Activated CD4-positive, CD25-positive, alpha-beta regulatory T cell treated with anti-CD3 and anti-CD28 coated beads, Interleukin-2, amount 50 U/mL, for 72 hours (primary cell): ENCODE measurements around the gene R3HCC1L.

Source experiments
- DNase-seq: peaks from one replicate; pipeline ENCODE4 v3.0.0; 2021

The R3HCC1L gene

DNA sequence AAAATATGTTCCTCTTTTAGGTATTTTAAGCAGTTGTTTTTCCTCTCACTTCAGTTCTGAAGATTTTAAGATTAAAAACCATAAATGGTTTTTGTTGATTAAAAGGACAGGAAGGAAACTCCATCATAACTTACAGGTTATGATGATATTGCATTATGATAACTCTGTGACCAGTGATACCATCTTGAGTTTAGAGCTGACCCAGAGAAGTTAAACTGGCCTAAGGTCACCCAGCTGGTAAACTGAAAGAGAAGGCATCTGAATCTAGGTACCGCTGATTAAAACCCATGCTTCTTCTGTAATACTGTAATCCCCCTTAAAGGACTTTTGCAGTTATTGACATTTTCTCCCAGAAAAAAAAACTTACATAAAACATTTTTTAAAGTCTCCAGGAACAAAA is 103.9 kb downstream of the R3HCC1L start:
- DNase-seq: no peak

DNA sequence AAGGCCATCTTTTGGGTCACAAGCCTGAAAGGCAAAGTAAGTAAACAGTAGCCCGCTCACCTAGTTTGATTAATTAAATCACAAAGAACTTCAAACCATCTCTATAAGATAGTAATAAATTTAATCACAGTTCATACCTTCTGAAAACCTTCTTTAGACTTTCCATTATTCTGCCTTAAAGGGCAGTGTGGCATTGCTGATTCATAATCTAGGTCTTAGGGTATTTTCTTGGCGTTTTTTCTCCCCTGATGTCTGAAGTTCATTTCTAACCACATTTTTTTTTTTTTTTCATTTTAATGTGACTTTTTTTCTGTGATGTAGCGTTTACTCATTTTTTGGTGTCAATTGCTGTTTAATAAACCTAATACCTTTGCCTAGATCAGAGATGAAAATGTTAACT is 106.1 kb downstream of the R3HCC1L start:
- no peak for DNase-seq

GRCh38 chr10:98242823-98243222 is 108.4 kb downstream of the R3HCC1L start:
- DNase-seq: no peak

GRCh38 chr10:98244141-98244540 is 109.7 kb downstream of the R3HCC1L start:
- no peak for DNase-seq

GRCh38 chr10:98244586-98244985 is 110.1 kb downstream of the R3HCC1L start:
- DNase-seq: no peak

- no peak for DNase-seq
Measured at GRCh38 chr10:98246911-98247805, 112.7 kb downstream of the R3HCC1L start.

DNA sequence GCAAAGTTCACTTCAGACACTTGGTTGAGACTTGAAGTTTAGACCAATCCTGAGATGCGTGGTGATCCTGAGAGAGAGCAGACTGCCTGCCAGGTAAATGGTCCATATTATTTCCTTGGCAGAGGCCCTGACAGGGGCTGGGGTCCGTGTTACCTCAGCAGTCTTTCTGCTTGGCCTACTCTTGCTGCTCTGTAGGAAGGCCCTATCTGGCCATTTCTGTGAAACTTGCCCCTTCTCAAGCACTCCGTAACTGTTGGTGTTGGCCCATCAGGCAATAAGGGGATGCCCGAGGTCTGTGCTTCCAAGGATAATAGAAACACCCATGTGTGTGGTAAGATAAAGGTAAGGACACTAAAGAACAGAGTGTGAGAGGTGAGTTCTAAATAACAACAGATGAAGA is 113.6 kb downstream of the R3HCC1L start:
- DNase-seq: no peak

GRCh38 chr10:98249134-98249533 is 114.7 kb downstream of the R3HCC1L start:
- no peak for DNase-seq

DNA sequence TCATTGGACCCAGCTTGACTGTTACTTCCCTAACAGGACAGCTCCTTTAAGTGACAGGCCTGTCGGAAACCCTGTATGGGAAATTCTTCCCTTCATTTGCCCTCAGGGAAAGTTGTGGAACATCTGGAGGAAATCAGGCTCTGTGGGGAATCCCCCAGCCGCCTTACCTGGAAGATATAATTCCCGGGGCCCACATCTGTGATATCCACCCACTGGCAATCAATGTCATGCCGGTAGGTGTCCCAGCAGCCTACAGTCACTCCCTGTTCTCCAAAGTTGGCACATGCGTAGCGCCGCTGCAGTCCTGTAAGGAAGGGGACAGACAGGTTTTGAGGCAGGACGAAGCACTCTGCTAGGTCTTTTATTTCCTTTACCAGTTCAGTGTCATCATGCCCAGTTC is 116.9 kb downstream of the R3HCC1L start:
- DNase-seq: no peak

- no peak for DNase-seq
Measured at GRCh38 chr10:98252464-98252863, 118.0 kb downstream of the R3HCC1L start.

DNA sequence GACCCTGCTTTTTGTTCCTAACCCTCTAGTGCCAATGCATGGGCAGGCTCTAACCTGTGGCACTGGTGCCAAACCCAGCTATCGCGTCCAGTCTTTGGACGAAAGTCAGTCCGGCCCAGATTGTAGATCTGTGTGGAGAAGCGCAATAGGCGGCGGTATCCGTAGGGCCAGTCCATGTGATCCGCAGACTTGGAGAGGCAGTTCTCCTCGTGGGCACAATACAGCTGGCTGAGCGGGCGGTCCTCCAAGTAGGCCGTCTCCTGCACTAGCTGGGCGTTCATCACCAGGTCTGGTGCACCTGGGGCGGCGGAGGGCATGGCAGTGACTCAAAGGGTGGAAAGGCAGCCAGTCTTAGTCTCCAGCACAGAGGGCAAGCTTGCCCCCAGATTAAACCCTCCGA is 119.0 kb downstream of the R3HCC1L start:
- no peak for DNase-seq

DNA sequence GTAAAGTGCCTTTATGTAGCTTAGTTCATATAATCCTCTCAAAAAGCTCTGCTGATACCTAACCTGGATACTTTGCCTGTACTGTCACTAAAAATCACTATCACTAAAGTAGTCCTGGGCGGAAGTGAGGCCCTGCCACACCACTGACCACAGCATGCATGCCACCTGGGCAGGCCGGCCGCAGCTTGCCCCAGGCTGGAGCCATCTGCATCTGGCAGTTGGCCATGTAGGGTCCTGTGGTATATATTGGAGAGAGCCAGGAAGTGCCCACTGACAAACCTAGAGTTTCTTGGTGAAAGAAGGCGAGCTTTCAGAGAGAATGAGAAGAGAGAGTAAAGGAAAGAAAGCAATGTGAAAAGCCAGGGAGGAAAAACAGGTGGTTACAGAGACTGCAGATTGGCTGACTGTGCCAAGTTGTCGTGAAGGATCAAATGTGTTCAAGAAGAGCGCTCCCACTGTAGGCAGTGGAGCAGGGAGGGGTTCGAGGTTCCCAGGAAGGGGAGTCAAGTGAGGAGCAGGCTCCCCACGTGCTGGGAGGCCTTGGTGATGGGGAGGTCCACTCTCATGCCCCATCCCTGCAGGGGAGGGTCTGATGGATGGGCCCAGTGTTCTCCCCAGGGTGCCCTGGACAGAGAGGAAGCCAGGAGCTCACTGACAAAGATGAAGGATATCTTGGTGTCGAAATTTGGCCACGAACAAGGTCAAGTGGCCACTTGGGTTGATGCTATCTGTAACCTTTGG is 119.9 kb downstream of the R3HCC1L start:
- DNase-seq: no peak

DNA sequence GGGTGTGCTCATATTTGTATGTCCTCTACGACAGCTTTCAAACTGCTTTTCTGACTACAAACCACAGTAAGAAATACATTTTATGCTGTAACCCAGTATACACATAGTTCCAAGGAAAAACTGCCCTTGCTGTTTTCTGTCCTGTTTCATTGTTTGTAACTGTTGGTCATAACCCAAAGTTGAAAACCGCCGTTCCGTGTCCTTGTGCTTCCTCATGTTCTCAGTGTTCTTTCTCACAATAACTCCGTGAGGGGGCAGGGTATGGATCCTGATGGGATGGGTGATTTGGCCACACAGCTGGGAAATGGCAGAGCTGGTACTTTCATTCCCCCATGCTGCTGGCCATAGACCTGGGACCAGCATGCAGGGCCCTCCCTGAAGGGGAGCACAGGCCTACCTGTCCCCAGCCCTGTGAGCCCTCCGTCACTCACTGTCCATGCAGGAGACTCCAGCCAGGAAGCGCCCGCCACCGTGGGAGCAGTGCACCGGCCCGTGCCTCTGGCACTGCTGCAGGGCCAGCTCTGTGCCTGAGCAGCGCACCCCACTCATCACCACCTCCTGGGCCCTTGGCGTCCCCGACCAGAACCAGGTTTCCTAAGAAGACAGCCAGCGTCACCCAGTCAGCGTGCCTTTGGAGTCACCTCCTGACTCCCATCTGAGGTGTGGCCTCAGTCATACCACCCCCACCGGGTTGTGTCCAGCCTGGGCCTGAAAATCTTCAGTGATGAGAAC is 120.9 kb downstream of the R3HCC1L start:
- DNase-seq: no peak

- no peak for DNase-seq
Measured at GRCh38 chr10:98256692-98257091, 122.2 kb downstream of the R3HCC1L start.

DNA sequence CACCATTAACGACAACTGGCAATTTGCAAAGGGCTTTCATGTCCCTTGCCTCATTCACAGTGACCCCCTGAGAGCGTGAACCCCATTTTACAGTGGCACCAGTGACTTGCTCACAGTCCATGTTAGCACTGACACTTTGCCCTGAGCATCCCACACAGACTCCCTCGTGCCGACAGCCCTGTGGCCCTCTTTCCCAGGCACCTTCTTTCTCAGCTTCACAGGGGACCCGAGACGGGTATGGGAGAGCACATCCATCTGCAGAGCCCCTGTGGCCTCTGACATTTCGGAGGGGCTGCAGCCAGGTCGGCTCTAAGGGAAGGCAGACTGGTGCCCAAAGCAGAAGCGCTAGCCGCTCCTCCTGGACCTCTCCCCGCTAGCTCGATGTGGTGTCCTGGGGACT is 122.7 kb downstream of the R3HCC1L start:
- DNase-seq: no peak

DNA sequence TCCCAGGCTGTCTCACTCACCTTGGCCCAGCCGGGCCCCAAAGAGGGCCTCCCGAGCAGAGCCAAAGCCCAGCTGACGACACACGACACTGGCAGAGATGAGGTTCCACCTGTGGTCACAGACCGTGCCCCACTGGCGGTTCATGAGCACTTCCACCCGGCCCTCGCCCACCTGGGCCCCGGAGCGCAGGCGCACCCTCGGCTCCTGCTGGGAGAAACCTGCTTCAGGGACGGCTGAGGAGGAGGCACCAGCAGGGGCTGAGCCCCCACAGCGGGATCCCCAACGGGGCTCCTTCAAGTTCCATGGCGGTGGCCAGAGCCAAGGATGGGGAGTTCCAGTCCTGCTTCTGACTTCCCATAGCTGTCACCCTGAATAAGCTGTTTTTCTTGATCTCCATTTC is 123.5 kb downstream of the R3HCC1L start:
- DNase-seq: no peak

GRCh38 chr10:98258683-98259454 is 124.4 kb downstream of the R3HCC1L start:
- no peak for DNase-seq

DNA sequence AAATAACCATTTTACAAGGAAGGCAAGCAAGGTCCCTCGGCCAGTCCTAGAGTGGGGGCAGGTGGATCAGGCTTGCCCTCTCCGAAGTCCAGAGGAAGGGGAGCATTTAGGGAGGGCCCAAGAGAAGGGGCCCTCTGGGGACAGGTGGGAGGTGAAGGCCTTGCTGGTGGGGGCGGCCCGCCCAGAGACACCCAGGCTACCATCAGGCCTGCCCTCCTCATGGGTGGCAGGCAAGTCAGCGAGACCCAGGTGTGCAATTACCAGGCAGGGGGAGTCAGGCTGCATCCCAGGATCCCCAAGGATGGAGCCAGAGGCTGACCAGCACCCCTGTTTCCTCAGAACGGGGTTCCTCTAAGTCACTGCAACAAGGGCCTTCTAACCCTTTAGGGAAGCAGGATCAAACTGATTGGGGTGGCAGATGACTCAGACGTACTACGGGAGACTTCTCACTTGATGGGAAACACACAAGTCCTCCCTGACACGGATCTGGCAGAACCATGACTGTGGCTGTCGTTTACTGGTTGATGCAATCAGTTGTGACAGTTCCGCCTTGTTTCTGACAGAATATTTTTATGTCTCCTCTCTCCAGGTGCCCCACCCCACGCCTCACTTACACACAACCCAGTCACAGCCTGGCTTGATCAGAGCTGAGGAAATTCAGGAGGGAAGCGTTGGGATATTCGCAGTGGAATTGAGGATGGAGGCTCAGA is 125.3 kb downstream of the R3HCC1L start:
- no peak for DNase-seq

- no peak for DNase-seq
Measured at GRCh38 chr10:98260350-98260749, 125.9 kb downstream of the R3HCC1L start.

GRCh38 chr10:98260752-98261151 is 126.3 kb downstream of the R3HCC1L start:
- no peak for DNase-seq

DNA sequence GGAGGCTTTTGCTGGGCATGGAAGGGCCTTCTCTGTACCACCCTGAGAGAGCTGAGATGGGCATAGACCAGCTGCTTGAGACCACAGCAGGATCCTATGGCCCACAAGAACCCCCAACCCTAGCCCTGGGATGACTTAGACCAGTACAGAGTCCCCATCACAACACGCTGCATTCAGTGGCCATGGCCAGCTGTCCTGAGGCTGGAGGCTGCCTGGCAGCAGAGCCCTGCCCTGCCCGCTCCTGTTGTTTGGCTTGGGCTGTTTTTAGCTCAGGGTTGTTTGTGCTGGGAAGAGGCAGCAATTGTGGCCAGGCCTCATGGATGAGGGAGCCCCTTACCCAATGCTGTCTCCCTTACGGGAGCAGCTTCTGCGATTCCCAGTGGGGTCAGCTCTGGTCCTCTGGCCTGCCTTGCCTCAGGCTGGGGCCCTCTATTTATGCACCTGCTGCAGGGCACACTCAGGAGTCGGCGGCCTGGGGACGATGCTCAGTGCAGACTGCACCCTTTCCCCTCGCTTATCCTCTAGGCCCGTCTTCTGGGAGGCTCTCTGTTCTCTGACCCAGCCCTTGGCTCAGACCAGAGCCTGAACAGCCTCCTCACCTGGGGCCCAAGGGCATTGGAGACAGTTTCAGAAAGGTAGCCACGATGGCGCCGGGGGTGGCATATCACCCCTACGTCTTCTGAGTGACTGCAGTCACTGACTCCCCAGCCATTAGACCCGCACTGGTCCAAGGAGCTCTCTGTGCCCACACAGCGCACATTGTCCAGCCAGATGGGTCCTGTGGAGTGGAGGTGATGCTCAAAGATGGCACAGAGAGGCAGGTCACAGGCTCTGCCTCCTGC is 127.2 kb downstream of the R3HCC1L start:
- no peak for DNase-seq
